GM19324 (cell line): ENCODE results near the gene PPP1R1B.

Experiments
- ATAC-seq: cut with Tn5 transposase; IDR thresholded peaks from one replicate; pipeline ENCODE4 v1.9.1; 2021; ENCODE audit warnings: mild to moderate bottlenecking, moderate library complexity; ENCODE audit not compliant: unreplicated experiment, low FRiP score

The PPP1R1B gene

GRCh38 chr17:39631403-39631802 is 4.7 kb downstream of the PPP1R1B start:
- ATAC-seq, result no peak

- ATAC-seq, result no peak
Measured at GRCh38 chr17:39632153-39632941, 5.6 kb downstream of the PPP1R1B start.

DNA sequence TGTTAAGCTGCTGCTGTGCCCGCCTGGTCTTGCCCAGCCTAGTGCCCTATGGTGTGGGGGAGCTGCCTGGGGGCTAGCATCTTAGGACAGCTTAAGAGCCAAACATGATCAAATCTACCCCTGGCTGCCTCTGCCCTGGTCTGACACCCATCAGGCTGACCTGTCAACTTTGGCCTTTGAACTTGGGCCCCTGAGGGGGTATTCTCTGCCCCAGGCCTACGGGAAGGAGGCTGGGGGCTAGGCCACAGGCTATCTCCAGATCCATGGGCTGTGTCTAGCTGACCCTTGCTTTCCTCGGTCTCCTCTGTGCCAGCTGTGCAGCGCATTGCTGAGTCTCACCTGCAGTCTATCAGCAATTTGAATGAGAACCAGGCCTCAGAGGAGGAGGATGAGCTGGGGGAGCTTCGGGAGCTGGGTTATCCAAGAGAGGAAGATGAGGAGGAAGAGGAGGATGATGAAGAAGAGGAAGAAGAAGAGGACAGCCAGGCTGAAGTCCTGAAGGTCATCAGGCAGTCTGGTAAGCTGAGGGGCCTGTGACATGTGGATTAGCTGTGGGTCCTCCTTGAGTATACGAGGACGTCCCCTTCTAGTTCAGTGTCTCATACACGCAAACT is 6.9 kb downstream of the PPP1R1B start:
- no peak for ATAC-seq

GRCh38 chr17:39634384-39634871 is 7.7 kb downstream of the PPP1R1B start:
- ATAC-seq, result no peak

DNA sequence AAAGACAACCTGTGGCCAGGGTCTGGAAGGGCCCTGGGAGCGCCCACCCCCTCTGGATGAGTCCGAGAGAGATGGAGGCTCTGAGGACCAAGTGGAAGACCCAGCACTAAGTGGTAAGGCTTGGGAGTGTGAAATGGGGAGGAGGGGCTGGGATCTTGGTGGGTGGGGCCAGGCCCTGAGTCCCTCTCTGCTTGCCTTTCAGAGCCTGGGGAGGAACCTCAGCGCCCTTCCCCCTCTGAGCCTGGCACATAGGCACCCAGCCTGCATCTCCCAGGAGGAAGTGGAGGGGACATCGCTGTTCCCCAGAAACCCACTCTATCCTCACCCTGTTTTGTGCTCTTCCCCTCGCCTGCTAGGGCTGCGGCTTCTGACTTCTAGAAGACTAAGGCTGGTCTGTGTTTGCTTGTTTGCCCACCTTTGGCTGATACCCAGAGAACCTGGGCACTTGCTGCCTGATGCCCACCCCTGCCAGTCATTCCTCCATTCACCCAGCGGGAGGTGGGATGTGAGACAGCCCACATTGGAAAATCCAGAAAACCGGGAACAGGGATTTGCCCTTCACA is 8.9 kb downstream of the PPP1R1B start:
- ATAC-seq, result no peak

- no peak for ATAC-seq
Measured at GRCh38 chr17:39636587-39636926, 9.8 kb downstream of the PPP1R1B start.

GRCh38 chr17:39636927-39637736 is 10.4 kb downstream of the PPP1R1B start, which contains the start of gene STARD3:
Gene STARD3 (plus strand): TSS chr17:39637144. CDS start chr17:39653532, 16,388 bp downstream.
- peak; percentile 76 for ATAC-seq

- ATAC-seq, result no peak
Measured at GRCh38 chr17:39638317-39638716, 11.6 kb downstream of the PPP1R1B start.

- ATAC-seq, result no peak
Measured at GRCh38 chr17:39639043-39639442, 12.3 kb downstream of the PPP1R1B start.

GRCh38 chr17:39639566-39640458 is 13.1 kb downstream of the PPP1R1B start:
- ATAC-seq, result no peak

- no peak for ATAC-seq
Measured at GRCh38 chr17:39640591-39641031, 13.9 kb downstream of the PPP1R1B start.

DNA sequence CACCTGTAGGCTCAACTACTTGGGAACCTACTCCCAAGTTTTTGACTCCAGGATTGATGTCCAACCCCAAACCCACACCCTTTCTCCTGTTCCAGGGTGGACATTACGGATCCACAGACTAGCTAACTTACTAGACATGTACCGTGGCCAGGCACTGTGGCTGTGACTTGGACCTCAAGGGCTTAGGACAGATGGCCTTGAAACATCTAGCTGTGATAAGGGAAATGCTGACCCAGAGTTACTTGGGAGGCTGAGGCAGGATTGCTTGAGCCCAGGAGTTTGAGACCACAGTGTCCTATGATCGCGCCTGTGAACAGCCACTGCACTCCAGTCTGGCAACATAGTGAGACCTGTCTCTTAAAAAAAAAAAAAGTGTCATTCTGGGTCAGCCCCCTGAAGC is 14.3 kb downstream of the PPP1R1B start:
- ATAC-seq, result no peak

DNA sequence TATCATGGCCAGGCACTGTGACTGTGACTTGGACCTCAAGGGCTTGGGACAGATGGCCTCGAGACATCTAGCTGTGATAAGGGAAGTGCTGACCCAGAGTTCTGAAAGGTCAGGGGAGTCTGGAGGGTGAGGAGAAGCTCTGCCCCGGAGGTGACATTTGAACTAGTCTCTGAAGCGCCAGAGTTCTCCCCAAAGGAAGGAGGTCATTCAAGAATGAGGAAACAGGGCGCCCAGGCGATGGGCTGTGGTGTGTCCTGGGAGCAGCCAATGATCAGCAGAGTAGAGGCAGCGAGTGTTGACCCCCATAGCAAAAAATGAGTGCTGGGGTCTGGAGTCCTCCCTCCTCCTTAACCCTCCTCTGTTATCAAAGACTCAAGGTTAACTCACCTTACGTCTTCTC is 15.1 kb downstream of the PPP1R1B start:
- ATAC-seq, result no peak

DNA sequence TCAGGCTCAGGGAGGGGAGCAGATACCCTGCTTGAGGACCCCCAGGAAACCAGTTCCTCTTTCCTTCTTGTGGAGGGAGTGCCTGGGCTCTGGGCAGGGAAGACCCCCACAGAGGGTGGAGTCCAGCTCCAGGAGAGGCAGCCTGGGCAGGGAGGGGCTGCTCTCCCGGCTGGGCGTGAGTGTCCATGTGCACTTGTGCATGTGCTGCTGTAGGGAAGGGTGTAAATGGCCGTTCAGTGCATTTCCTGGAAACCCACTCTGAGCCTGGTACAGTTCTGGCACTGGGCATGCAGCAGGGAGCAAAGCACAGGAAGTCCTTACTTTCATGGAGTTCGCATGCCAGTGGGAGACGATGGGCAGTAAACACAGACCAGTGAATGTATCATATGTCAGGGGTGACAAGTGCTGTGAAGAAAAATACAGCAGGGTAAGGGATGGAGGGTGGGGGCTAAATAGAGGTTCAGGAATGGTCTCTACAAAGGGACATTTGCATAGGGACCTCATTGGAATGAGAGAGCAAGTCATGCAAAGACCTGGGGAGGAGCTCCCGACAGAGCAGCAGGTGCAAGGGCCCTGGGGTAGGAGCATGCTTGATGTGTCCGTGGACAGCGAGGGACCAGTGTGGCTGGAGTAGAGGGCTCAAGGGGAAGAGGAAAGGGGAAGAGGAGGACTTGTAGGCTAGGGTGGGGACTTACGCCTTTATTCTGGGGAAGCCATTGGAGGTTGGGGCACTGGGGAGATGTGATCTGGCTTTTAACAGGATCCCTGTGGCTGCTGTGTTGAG is 15.7 kb downstream of the PPP1R1B start:
- no peak for ATAC-seq

DNA sequence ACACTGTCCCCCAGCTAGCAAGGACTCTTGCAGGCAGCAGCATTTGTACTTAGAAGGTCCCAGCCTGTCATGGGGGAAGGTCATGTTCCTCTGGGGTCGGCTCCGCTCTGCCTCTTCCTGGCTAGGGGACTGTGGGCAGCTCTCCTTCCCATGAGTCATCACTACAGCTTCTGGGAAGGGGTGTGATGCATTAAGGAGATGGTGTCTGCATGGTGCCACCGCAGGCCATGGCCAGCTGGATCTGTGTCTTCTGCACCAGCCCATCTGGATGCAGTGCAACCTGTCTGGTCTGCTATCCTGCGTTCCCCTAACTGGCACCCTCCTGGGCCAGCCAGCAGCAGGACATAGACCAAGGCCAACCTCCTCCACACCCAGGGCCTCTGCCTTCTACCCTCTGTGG is 16.5 kb downstream of the PPP1R1B start:
- ATAC-seq, result no peak

DNA sequence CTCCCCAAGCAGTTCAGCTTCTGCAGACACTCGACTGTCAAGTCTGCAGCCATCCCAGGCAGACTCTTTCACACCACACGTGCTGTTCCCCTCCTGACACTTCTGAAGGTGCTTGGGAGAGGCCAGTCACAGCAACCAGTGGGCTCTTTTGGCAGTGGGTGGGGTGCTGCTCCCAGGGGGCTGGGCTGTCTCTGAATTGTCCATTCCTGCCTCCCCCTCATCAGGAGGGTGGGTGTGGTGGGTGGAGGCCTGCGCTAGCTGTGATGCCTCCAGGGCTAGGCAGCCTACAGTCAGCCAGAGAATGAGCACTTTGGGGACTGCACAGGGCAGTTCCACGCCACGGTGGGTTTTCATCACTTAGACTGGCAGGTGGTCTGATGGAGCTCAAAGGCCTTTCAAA is 20.5 kb downstream of the PPP1R1B start:
- ATAC-seq, result no peak

- no peak for ATAC-seq
Measured at GRCh38 chr17:39648616-39649366, 22.0 kb downstream of the PPP1R1B start.

- no peak for ATAC-seq
Measured at GRCh38 chr17:39650121-39650579, 23.4 kb downstream of the PPP1R1B start.
